HEK293 (cell line): ENCODE data around the gene COQ10A.

Experiments used
- EGR2 ChIP-seq: fragments of 450-650 bp; formaldehyde crosslinking; IDR thresholded peaks from 2 replicates; pipeline ENCODE4 v1.5.1; 2016; ENCODE audit warnings: low read depth, missing biosample characterization, missing genetic modification characterization
- KLF1 ChIP-seq: fragments of 450-650 bp; formaldehyde crosslinking; IDR thresholded peaks from 2 replicates; pipeline ENCODE4 v1.5.1; 2016; ENCODE audit warnings: missing biosample characterization, missing genetic modification characterization
- KLF10 ChIP-seq: fragments of 450-650 bp; IDR thresholded peaks from 2 replicates; pipeline ENCODE4 v1.5.1; 2018; ENCODE audit warnings: missing biosample characterization, mild to moderate bottlenecking, missing genetic modification characterization
- KLF9 ChIP-seq: fragments of 450-650 bp; formaldehyde crosslinking; IDR thresholded peaks from 2 replicates; pipeline ENCODE4 v1.5.1; 2016; ENCODE audit warnings: missing biosample characterization, missing genetic modification characterization, low read depth
- SP7 ChIP-seq: fragments of 450-650 bp; formaldehyde crosslinking; IDR thresholded peaks from 2 replicates; pipeline ENCODE4 v1.5.1; 2016; ENCODE audit warnings: missing biosample characterization, missing genetic modification characterization
- ZBTB1 ChIP-seq: fragments of 450-650 bp; formaldehyde crosslinking; IDR thresholded peaks from 2 replicates; pipeline ENCODE4 v1.5.1; 2016; ENCODE audit warnings: missing biosample characterization, missing genetic modification characterization
- ZBTB26 ChIP-seq: fragments of 450-650 bp; formaldehyde crosslinking; optimal IDR thresholded peaks from 2 replicates; pipeline ENCODE3; 2016; ENCODE audit warnings: missing biosample characterization, mild to moderate bottlenecking, missing genetic modification characterization
- ZFP3 ChIP-seq: fragments of 450-650 bp; formaldehyde crosslinking; IDR thresholded peaks from 2 replicates; pipeline ENCODE4 v1.5.1; 2016; ENCODE audit warnings: low read depth, missing biosample characterization, missing genetic modification characterization
- ZFP69B ChIP-seq: fragments of 450-650 bp; formaldehyde crosslinking; IDR thresholded peaks from 2 replicates; pipeline ENCODE4 v1.5.1; 2016; ENCODE audit warnings: missing biosample characterization, missing genetic modification characterization
- ZIC2 ChIP-seq: fragments of 450-650 bp; formaldehyde crosslinking; IDR thresholded peaks from 2 replicates; pipeline ENCODE4 v1.5.1; 2016; ENCODE audit warnings: missing biosample characterization, missing genetic modification characterization
- ZNF175 ChIP-seq: fragments of 450-650 bp; formaldehyde crosslinking; IDR thresholded peaks from 2 replicates; pipeline ENCODE4 v1.5.1; 2016; ENCODE audit warnings: missing biosample characterization, missing genetic modification characterization
- ZNF211 ChIP-seq: fragments of 450-650 bp; formaldehyde crosslinking; IDR thresholded peaks from 2 replicates; pipeline ENCODE4 v1.5.1; 2016; ENCODE audit warnings: low read depth, missing biosample characterization, missing genetic modification characterization
- ZNF280D ChIP-seq: fragments of 450-650 bp; formaldehyde crosslinking; IDR thresholded peaks from 2 replicates; pipeline ENCODE4 v1.5.1; 2016; ENCODE audit warnings: missing biosample characterization, missing genetic modification characterization
- ZNF394 ChIP-seq: fragments of 450-650 bp; formaldehyde crosslinking; IDR thresholded peaks from 2 replicates; pipeline ENCODE4 v1.5.1; 2016; ENCODE audit warnings: missing biosample characterization, missing genetic modification characterization, mild to moderate bottlenecking, moderate library complexity, borderline replicate concordance
- ZNF398 ChIP-seq: fragments of 450-650 bp; formaldehyde crosslinking; IDR thresholded peaks from 2 replicates; pipeline ENCODE4 v1.5.1; 2017; ENCODE audit warnings: missing biosample characterization, missing genetic modification characterization
- ZNF621 ChIP-seq: fragments of 450-650 bp; formaldehyde crosslinking; IDR thresholded peaks from 2 replicates; pipeline ENCODE4 v1.5.1; 2017; ENCODE audit warnings: missing biosample characterization, missing genetic modification characterization
- ZSCAN23 ChIP-seq: fragments of 450-650 bp; formaldehyde crosslinking; IDR thresholded peaks from 2 replicates; pipeline ENCODE4 v1.5.1; 2016; ENCODE audit warnings: missing biosample characterization, missing genetic modification characterization
- TF ChIP-seq, protein P1 (sequence below): fragments of 450-650 bp; formaldehyde crosslinking; IDR thresholded peaks from 2 replicates; pipeline ENCODE4 v1.5.1; 2016; ENCODE audit warnings: missing biosample characterization, missing genetic modification characterization
- TF ChIP-seq, protein P2 (sequence below): fragments of 450-650 bp; formaldehyde crosslinking; IDR thresholded peaks from 2 replicates; pipeline ENCODE4 v1.5.1; 2016; ENCODE audit warnings: missing biosample characterization, missing genetic modification characterization
- TF ChIP-seq, protein P3 (sequence below): fragments of 450-650 bp; formaldehyde crosslinking; IDR thresholded peaks from 2 replicates; pipeline ENCODE4 v1.5.1; 2017; ENCODE audit warnings: missing biosample characterization, missing genetic modification characterization
- TF ChIP-seq, protein P4 (sequence below): fragments of 450-650 bp; formaldehyde crosslinking; IDR thresholded peaks from 2 replicates; pipeline ENCODE4 v1.5.1; 2016; ENCODE audit warnings: missing biosample characterization, missing genetic modification characterization
- TF ChIP-seq, protein P5 (sequence below): fragments of 450-650 bp; formaldehyde crosslinking; IDR thresholded peaks from 2 replicates; pipeline ENCODE4 v1.5.1; 2016; ENCODE audit warnings: missing biosample characterization, missing genetic modification characterization

The COQ10A gene

GRCh38 chr12:56221232-56221756 lies 45.4 kb upstream of the COQ10A start (continued):
- TF ChIP-seq ZBTB26 (tag by site-specific recombination) (no peak), ZNF280D (tag by site-specific recombination) (0 out of 2 replicates have a peak, but pooled peaks have one; percentile 11), ZNF394 (tag by site-specific recombination) (peak; percentile 40; the same call in 1 of the 2 replicates), EGR2 (tag by site-specific recombination) (peak; percentile 53), ZBTB1 (tag by site-specific recombination) (no peak), ZFP69B (tag by site-specific recombination) (peak; percentile 82; the same call in 1 of the 2 replicates), ZNF211 (tag by site-specific recombination) (no peak), ZNF175 (tag by site-specific recombination) (no peak), ZNF621 (tag by site-specific recombination) (no peak), ZNF398 (tag by site-specific recombination) (peak; percentile 69; the same call in 1 of the 2 replicates), ZFP3 (tag by site-specific recombination) (no peak), SP7 (tag by site-specific recombination) (peak; percentile 39), KLF10 (tag by site-specific recombination) (0 out of 2 replicates have a peak, but pooled peaks have one; percentile 13), KLF1 (peak; percentile 68), ZSCAN23 (tag by site-specific recombination) (peak; percentile 55; the same call in 1 of the 2 replicates), ZIC2 (tag by site-specific recombination) (0 out of 2 replicates have a peak, but pooled peaks have one; percentile 10), KLF9 (tag by site-specific recombination) (peak; percentile 61)
- TF ChIP-seq, protein P1, sequence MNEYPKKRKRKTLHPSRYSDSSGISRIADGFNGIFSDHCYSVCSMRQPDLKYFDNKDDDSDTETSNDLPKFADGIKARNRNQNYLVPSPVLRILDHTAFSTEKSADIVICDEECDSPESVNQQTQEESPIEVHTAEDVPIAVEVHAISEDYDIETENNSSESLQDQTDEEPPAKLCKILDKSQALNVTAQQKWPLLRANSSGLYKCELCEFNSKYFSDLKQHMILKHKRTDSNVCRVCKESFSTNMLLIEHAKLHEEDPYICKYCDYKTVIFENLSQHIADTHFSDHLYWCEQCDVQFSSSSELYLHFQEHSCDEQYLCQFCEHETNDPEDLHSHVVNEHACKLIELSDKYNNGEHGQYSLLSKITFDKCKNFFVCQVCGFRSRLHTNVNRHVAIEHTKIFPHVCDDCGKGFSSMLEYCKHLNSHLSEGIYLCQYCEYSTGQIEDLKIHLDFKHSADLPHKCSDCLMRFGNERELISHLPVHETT (tag by site-specific recombination) = peak; percentile 54; the same call in 1 of the 2 replicates
- TF ChIP-seq, protein P2, sequence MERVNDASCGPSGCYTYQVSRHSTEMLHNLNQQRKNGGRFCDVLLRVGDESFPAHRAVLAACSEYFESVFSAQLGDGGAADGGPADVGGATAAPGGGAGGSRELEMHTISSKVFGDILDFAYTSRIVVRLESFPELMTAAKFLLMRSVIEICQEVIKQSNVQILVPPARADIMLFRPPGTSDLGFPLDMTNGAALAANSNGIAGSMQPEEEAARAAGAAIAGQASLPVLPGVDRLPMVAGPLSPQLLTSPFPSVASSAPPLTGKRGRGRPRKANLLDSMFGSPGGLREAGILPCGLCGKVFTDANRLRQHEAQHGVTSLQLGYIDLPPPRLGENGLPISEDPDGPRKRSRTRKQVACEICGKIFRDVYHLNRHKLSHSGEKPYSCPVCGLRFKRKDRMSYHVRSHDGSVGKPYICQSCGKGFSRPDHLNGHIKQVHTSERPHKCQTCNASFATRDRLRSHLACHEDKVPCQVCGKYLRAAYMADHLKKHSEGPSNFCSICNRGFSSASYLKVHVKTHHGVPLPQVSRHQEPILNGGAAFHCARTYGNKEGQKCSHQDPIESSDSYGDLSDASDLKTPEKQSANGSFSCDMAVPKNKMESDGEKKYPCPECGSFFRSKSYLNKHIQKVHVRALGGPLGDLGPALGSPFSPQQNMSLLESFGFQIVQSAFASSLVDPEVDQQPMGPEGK = peak; percentile 99
- TF ChIP-seq, protein P3, sequence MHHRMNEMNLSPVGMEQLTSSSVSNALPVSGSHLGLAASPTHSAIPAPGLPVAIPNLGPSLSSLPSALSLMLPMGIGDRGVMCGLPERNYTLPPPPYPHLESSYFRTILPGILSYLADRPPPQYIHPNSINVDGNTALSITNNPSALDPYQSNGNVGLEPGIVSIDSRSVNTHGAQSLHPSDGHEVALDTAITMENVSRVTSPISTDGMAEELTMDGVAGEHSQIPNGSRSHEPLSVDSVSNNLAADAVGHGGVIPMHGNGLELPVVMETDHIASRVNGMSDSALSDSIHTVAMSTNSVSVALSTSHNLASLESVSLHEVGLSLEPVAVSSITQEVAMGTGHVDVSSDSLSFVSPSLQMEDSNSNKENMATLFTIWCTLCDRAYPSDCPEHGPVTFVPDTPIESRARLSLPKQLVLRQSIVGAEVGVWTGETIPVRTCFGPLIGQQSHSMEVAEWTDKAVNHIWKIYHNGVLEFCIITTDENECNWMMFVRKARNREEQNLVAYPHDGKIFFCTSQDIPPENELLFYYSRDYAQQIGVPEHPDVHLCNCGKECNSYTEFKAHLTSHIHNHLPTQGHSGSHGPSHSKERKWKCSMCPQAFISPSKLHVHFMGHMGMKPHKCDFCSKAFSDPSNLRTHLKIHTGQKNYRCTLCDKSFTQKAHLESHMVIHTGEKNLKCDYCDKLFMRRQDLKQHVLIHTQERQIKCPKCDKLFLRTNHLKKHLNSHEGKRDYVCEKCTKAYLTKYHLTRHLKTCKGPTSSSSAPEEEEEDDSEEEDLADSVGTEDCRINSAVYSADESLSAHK (tag by site-specific recombination) = 0 out of 2 replicates have a peak, but pooled peaks have one; percentile 9
- TF ChIP-seq, protein P4, sequence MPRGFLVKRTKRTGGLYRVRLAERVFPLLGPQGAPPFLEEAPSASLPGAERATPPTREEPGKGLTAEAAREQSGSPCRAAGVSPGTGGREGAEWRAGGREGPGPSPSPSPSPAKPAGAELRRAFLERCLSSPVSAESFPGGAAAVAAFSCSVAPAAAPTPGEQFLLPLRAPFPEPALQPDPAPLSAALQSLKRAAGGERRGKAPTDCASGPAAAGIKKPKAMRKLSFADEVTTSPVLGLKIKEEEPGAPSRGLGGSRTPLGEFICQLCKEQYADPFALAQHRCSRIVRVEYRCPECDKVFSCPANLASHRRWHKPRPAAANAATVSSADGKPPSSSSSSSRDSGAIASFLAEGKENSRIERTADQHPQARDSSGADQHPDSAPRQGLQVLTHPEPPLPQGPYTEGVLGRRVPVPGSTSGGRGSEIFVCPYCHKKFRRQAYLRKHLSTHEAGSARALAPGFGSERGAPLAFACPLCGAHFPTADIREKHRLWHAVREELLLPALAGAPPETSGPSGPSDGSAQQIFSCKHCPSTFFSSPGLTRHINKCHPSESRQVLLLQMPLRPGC (tag by site-specific recombination) = 0 out of 2 replicates have a peak, but pooled peaks have one; percentile 42
- TF ChIP-seq, protein P5, sequence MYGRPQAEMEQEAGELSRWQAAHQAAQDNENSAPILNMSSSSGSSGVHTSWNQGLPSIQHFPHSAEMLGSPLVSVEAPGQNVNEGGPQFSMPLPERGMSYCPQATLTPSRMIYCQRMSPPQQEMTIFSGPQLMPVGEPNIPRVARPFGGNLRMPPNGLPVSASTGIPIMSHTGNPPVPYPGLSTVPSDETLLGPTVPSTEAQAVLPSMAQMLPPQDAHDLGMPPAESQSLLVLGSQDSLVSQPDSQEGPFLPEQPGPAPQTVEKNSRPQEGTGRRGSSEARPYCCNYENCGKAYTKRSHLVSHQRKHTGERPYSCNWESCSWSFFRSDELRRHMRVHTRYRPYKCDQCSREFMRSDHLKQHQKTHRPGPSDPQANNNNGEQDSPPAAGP (tag by site-specific recombination) = peak; percentile 73
